ENCODE measurements around the gene DPP7.
"Not testable (repeated sequence)": the region's sequence is repeated elsewhere in the genome, so short reads cannot be mapped to it uniquely, and the experiment has no call there.

DPP7 gene

GRCh38 chr9:137136881-137137607 lies 22.5 kb upstream of the DPP7 start:
- Histone ChIP-seq H3K9ac (ENCODE audit: low read length) (no peak overlapping the region), H3K4me1 (ENCODE audit: insufficient read depth, low read length) (no peaks in the 10 kb centered on the region), H3K4me3 (ENCODE audit: low read depth in 1 of 2, low read length in 2 of 2) (no peak overlapping the region), H3K27ac (ENCODE audit: low read depth, low read length) (no peak overlapping the region), H3K36me3 (ENCODE audit: insufficient read depth, low read length) (no peaks in the 10 kb centered on the region), H3K9me3 (ENCODE audit: low read length) (no peaks in the 10 kb centered on the region), H3K27me3 (ENCODE audit: control insufficient read depth in 1 of 2, insufficient read depth in 2 of 2, low read length in 2 of 2) (peaks cover 22 to 57% of the 10 kb centered on the region in 2 donors)

DNA sequence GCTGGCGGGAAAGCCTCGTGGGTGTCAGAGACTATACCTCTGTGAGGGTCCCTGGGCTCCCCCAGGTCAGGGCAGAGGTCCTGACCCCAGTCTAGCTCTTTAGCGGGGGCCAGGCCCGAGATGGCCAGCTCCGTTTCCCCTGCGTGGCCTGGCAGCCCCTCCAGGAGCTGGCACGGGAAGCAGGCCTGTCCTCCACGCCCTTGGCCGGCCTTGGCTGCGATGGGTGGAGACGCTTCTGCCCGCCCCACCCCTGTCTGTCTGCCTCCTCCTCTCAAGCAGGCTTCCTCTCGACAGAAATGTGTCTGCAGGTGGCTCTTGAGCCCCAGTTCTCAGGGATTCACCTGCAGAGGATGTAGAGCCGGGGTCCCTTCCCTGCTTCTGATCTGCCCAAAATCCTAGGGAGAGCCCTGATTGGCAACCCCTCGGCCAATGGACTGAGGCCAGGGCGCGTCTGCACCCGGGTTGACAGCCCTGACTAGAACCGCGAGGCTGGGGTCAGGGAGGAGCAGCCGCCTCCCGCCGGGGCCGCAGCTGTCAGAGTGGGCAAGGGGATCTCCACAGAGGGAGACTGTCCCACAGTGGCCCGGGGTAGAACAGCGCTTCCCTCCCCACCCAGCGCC lies 21.8 kb upstream of the DPP7 start:
- no peak overlapping the region for H3K27ac ChIP-seq (ENCODE audit: low read depth, low read length)
- no peaks in the 10 kb centered on the region for H3K4me1 ChIP-seq (ENCODE audit: insufficient read depth, low read length)
- H3K9me3 ChIP-seq (ENCODE audit: low read length) = no peaks in the 10 kb centered on the region
- H3K4me3 ChIP-seq (ENCODE audit: low read depth in 1 of 2, low read length in 2 of 2) = no peak overlapping the region
- H3K36me3 ChIP-seq (ENCODE audit: insufficient read depth, low read length) = no peaks in the 10 kb centered on the region
- H3K9ac ChIP-seq (ENCODE audit: low read length) = no peak overlapping the region
- H3K27me3 ChIP-seq (ENCODE audit: control insufficient read depth in 1 of 2, insufficient read depth in 2 of 2, low read length in 2 of 2) = peaks cover 22 to 50% of the 10 kb centered on the region in 2 donors

GRCh38 chr9:137135154-137135553 lies 20.6 kb upstream of the DPP7 start:
- H3K4me3 ChIP-seq (ENCODE audit: low read depth in 1 of 2, low read length in 2 of 2); H3K36me3 ChIP-seq (ENCODE audit: insufficient read depth, low read length); H3K4me1 ChIP-seq (ENCODE audit: insufficient read depth, low read length); H3K9me3 ChIP-seq (ENCODE audit: low read length); H3K9ac ChIP-seq (ENCODE audit: low read length); H3K27ac ChIP-seq (ENCODE audit: low read depth, low read length): not testable (repeated sequence)
- H3K27me3 ChIP-seq (ENCODE audit: control insufficient read depth in 1 of 2, insufficient read depth in 2 of 2, low read length in 2 of 2) = peaks cover 15 to 50% of the 10 kb centered on the region in 2 donors

DNA sequence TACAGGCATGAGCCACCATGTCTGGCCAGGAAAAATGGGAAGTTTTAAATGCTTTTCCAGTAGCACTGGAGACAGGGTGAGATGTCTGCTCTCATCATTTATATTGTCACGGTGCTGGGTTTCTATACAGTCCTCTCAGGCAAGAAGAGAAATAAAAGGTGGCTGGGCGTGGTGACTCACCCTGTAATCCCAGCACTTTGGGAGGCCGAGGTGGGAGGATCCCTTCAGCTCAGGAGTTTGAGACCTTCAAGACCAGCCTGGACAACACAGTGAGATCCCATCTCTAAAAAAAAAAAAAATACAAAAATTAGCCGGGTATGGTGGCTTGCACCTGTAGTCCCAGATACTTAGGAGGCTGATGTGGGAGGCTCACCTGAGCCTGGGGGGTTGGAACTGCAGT lies 19.7 kb upstream of the DPP7 start:
- no peak overlapping the region for H3K4me3 ChIP-seq (ENCODE audit: low read depth in 1 of 2, low read length in 2 of 2)
- peaks cover 8 to 42% of the 10 kb centered on the region in 2 donors for H3K27me3 ChIP-seq (ENCODE audit: control insufficient read depth in 1 of 2, insufficient read depth in 2 of 2, low read length in 2 of 2)
- H3K9me3 ChIP-seq (ENCODE audit: low read length) = no peaks in the 10 kb centered on the region
- H3K4me1 ChIP-seq (ENCODE audit: insufficient read depth, low read length) = no peaks in the 10 kb centered on the region
- no peak overlapping the region for H3K9ac ChIP-seq (ENCODE audit: low read length)
- H3K27ac ChIP-seq (ENCODE audit: low read depth, low read length) = no peak overlapping the region
- H3K36me3 ChIP-seq (ENCODE audit: insufficient read depth, low read length) = no peaks in the 10 kb centered on the region

DNA sequence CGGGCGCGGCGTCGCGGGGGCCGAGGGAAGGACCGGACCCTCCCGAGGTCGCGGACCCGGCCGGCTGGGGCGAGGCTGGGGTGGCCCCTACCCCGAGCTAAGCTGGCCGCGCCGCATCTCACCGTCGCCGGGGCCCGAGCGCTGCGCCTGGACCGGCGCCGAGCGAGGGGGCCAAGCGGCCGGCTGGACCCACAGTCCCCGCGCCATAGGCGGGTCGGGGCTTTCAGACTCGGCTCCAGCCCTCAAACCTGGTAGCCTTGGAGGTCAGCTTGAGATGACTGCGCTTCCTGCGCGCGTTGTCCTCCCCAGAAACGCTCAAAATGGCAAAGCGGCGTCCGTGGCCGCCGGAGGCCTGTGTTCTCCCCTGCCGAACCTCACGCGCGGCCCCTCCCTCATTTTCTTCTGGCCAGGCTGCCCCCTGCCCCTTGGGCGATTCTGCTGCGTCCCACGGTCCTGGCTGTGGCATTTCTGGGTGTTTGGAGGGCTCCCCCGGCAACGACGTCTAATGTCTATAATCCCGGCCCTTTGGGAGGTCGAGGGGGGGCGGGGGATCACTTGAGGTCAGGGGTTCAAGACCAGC lies 15.7 kb upstream of the DPP7 start:
- Histone ChIP-seq H3K27ac (ENCODE audit: low read depth, low read length) (no peak overlapping the region), H3K9ac (ENCODE audit: low read length) (no peak overlapping the region), H3K36me3 (ENCODE audit: insufficient read depth, low read length) (no peaks in the 10 kb centered on the region), H3K27me3 (ENCODE audit: control insufficient read depth in 1 of 2, insufficient read depth in 2 of 2, low read length in 2 of 2) (peaks cover 0 to 13% of the 10 kb centered on the region in 2 donors), H3K4me3 (ENCODE audit: low read depth in 1 of 2, low read length in 2 of 2) (peak overlapping the region; percentile 63 to 79), H3K9me3 (ENCODE audit: low read length) (no peaks in the 10 kb centered on the region), H3K4me1 (ENCODE audit: insufficient read depth, low read length) (peaks cover 9% of the 10 kb centered on the region)

GRCh38 chr9:137129456-137130175 lies 15.1 kb upstream of the DPP7 start:
- H3K27ac ChIP-seq (ENCODE audit: low read depth, low read length) = peak overlapping the region; percentile 66
- no peaks in the 10 kb centered on the region for H3K36me3 ChIP-seq (ENCODE audit: insufficient read depth, low read length)
- H3K9ac ChIP-seq (ENCODE audit: low read length) = no peak overlapping the region
- H3K9me3 ChIP-seq (ENCODE audit: low read length) = no peaks in the 10 kb centered on the region
- peaks cover 9% of the 10 kb centered on the region for H3K4me1 ChIP-seq (ENCODE audit: insufficient read depth, low read length)
- H3K4me3 ChIP-seq (ENCODE audit: low read depth in 1 of 2, low read length in 2 of 2) = peak overlapping the region; percentile 63 to 79
- H3K27me3 ChIP-seq (ENCODE audit: control insufficient read depth in 1 of 2, insufficient read depth in 2 of 2, low read length in 2 of 2) = peaks cover 0 to 13% of the 10 kb centered on the region in 2 donors

DNA sequence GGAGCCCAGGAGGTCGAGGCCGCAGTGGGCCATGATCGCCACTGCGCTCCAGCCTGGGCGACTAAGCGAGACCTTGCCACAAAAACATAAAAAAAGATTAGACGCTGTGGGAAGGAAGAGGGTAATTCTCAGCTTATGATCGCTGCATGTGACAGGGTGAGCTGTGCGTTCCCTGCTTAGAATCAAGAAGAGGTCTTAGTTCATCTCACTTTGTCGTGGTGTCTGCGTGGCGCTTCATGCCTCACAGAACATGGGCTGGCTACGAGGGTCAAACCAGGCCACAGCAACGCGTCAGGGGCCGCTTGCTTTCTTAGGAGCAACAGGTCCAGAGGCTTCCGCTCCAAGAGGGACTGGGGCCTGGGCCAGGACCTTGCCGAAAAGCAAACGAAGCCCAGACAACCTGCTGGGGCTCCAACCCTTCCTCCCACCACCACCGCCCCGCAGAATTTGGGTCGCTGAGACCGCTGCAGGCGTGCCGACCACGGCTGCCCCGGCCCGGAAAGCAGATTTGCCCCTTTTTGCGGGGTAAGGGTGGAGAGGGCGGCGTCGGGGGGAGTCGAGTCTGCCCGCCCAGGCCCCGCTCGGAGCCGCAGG lies 14.4 kb upstream of the DPP7 start:
- H3K4me3 ChIP-seq (ENCODE audit: low read depth in 1 of 2, low read length in 2 of 2) = peak overlapping the region; percentile 63 to 79
- H3K36me3 ChIP-seq (ENCODE audit: insufficient read depth, low read length) = no peaks in the 10 kb centered on the region
- peaks cover 9% of the 10 kb centered on the region for H3K4me1 ChIP-seq (ENCODE audit: insufficient read depth, low read length)
- H3K27me3 ChIP-seq (ENCODE audit: control insufficient read depth in 1 of 2, insufficient read depth in 2 of 2, low read length in 2 of 2) = peaks cover 0 to 13% of the 10 kb centered on the region in 2 donors
- H3K9ac ChIP-seq (ENCODE audit: low read length) = no peak overlapping the region
- H3K27ac ChIP-seq (ENCODE audit: low read depth, low read length) = peak overlapping the region; percentile 66
- H3K9me3 ChIP-seq (ENCODE audit: low read length) = no peaks in the 10 kb centered on the region

- peak overlapping the region in 1 of 2 donors; percentile 63 for H3K4me3 ChIP-seq (ENCODE audit: low read depth in 1 of 2, low read length in 2 of 2)
Observed at GRCh38 chr9:137128158-137128861, 13.8 kb upstream of the DPP7 start.

DNA sequence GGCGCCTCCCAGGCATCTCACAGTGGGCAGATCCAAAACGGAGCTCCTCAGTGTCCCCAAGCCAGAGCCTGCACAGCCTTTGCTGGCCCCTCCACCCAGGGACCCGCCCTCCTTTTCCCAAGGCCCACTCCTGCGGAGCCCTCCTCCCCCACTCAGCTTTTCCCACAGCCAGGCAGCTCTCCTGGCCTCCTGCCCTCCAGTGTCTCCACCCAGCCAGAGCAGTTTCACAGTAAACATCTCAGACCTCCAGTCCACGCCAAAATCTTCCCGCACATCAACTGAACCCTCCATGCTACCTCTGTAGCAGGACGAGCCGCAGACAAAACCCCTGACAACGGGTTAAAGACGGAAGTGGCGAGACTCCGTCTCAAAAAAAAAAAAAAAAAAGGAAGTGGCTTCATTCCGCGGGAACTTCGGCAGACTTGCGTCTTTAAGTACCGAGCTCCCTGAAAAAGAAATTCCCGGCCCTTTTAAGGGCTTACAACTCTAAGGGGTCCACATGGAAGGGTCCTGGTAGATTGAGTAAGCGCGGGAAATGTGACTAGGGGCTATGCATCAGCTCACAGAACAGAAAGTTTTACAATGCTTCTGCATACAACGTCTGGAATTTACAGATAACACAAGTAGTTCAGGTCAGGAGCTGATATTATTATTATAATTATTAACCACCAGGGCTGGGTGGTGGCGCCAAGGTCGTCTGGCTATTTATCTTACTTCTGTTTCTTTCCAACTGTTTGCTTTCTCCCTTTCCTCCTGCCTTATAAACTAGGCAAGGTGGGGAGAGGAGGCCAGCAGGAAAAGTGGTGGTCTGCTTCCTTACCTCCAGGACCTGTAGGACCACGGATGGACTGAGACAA lies 13.0 kb upstream of the DPP7 start:
- no peaks in the 10 kb centered on the region for H3K9me3 ChIP-seq (ENCODE audit: low read length)
- peaks cover 0 to 13% of the 10 kb centered on the region in 2 donors for H3K27me3 ChIP-seq (ENCODE audit: control insufficient read depth in 1 of 2, insufficient read depth in 2 of 2, low read length in 2 of 2)
- H3K9ac ChIP-seq (ENCODE audit: low read length) = no peak overlapping the region
- no peak overlapping the region for H3K4me3 ChIP-seq (ENCODE audit: low read depth in 1 of 2, low read length in 2 of 2)
- no peaks in the 10 kb centered on the region for H3K36me3 ChIP-seq (ENCODE audit: insufficient read depth, low read length)
- H3K27ac ChIP-seq (ENCODE audit: low read depth, low read length) = no peak overlapping the region
- H3K4me1 ChIP-seq (ENCODE audit: insufficient read depth, low read length) = peaks cover 9% of the 10 kb centered on the region

More at GRCh38 chr9:137128158-137128861, 13.8 kb upstream of the DPP7 start:
- Histone ChIP-seq H3K9me3 (ENCODE audit: low read length) (no peaks in the 10 kb centered on the region), H3K4me1 (ENCODE audit: insufficient read depth, low read length) (peaks cover 9% of the 10 kb centered on the region), H3K36me3 (ENCODE audit: insufficient read depth, low read length) (no peaks in the 10 kb centered on the region), H3K27ac (ENCODE audit: low read depth, low read length) (no peak overlapping the region), H3K9ac (ENCODE audit: low read length) (no peak overlapping the region), H3K27me3 (ENCODE audit: control insufficient read depth in 1 of 2, insufficient read depth in 2 of 2, low read length in 2 of 2) (peaks cover 0 to 13% of the 10 kb centered on the region in 2 donors)

GRCh38 chr9:137126786-137127185 lies 12.3 kb upstream of the DPP7 start:
- H3K9me3 ChIP-seq (ENCODE audit: low read length) = no peaks in the 10 kb centered on the region
- H3K27ac ChIP-seq (ENCODE audit: low read depth, low read length) = no peak overlapping the region
- H3K27me3 ChIP-seq (ENCODE audit: control insufficient read depth in 1 of 2, insufficient read depth in 2 of 2, low read length in 2 of 2) = peaks cover 0 to 13% of the 10 kb centered on the region in 2 donors
- H3K9ac ChIP-seq (ENCODE audit: low read length) = no peak overlapping the region
- no peaks in the 10 kb centered on the region for H3K36me3 ChIP-seq (ENCODE audit: insufficient read depth, low read length)
- no peak overlapping the region for H3K4me3 ChIP-seq (ENCODE audit: low read depth in 1 of 2, low read length in 2 of 2)
- H3K4me1 ChIP-seq (ENCODE audit: insufficient read depth, low read length) = peaks cover 9% of the 10 kb centered on the region
